Glutamatergic neuron (in vitro differentiated cells): ENCODE results near the gene RUNX3. TPM values are rescaled to one million over a fixed set of nuclear protein-coding genes. Genes with fewer than 3 reads are reported as not detected.

Source experiments
- DNase-seq: peaks from one replicate; pipeline ENCODE4 v3.0.0; 2022
- H3K27ac Mint-ChIP-seq: one replicate; pipeline ENCODE4 v1.8.0; 2020; ENCODE audit warnings: mild to moderate bottlenecking, mixed read lengths, inconsistent platforms; ENCODE audit not compliant: unreplicated experiment
- H3K27me3 Mint-ChIP-seq: one replicate; pipeline ENCODE4 v1.8.0; 2020; ENCODE audit warnings: mild to moderate bottlenecking, moderate library complexity, mixed read lengths, inconsistent platforms; ENCODE audit not compliant: unreplicated experiment
- H3K36me3 Mint-ChIP-seq: one replicate; pipeline ENCODE4 v1.8.0; 2020; ENCODE audit warnings: mild to moderate bottlenecking, mixed read lengths, inconsistent platforms; ENCODE audit not compliant: unreplicated experiment
- H3K4me1 Mint-ChIP-seq: one replicate; pipeline ENCODE4 v1.8.0; 2020; ENCODE audit warnings: mild to moderate bottlenecking, low read depth, mixed read lengths, inconsistent platforms; ENCODE audit not compliant: unreplicated experiment
- H3K4me3 Mint-ChIP-seq: one replicate; pipeline ENCODE4 v1.8.0; 2020; ENCODE audit warnings: mild to moderate bottlenecking, mixed read lengths, inconsistent platforms; ENCODE audit not compliant: unreplicated experiment
- H3K9me3 Mint-ChIP-seq: one replicate; pipeline ENCODE4 v1.8.0; 2020; ENCODE audit warnings: mild to moderate bottlenecking, moderate library complexity, mixed read lengths, inconsistent platforms; ENCODE audit not compliant: unreplicated experiment
- total RNA-seq: library from RNA; stranded (reverse); fragmentation: NEBNext Ultra II Directional; extraction: Animal tissue kit (Norgen Biotek cat#: 25700); gene quantifications from one replicate; pipeline ENCODE4 v1.2.1, GENCODE V29; 2021; ENCODE audit not compliant: unreplicated experiment
- TF ChIP-seq, protein P1 (sequence below): fragments of 200-600 bp; sonication (generic); IDR thresholded peaks from one replicate; pipeline ENCODE4 v1.5.0; 2021; ENCODE audit not compliant: partially characterized antibody, unreplicated experiment

RUNX3 gene
- total RNA-seq, 1 donor from 2014 or later = 0.15 TPM

DNA sequence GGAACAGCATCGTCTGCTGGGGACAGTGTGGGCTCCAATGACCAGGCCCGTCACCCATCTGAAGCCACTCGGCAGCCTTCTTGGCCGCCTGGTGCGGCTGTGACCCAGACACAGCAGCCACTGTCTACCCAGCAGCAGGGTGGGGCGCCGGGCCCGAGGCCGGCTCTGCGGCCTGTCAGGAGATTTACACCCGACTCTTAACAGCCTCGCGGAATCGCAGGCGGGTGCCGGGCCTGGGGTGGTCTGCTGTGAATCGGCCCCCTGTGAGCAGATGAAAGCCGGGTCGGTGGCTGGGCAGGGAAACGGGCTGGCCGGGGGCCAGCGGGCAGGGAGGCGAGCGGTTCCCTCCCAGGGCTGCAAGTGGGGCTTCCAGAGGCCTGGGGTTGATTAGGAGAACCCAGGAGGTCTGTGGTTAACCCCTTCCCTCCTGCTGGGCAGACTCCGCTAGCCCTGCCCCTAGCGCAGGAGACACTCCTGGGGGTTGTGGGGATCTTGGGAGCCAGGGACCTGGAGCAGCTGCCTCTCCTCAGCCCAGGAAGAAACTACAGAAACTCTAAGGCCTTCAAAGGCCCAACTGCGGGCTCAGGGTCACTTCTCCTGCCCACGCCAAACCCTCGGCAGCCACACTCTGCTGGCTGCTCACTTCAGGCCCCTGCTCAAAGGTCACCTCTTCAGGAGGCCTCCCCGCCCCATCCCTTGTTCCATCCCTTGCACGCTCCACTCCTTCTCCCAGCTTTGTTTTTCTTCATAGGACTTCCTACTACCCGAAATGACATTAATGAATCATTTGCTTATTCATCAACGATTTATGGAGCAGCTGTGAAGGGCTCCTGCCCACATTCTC is 15.6 kb downstream of the RUNX3 start:
- TF ChIP-seq, protein P1, sequence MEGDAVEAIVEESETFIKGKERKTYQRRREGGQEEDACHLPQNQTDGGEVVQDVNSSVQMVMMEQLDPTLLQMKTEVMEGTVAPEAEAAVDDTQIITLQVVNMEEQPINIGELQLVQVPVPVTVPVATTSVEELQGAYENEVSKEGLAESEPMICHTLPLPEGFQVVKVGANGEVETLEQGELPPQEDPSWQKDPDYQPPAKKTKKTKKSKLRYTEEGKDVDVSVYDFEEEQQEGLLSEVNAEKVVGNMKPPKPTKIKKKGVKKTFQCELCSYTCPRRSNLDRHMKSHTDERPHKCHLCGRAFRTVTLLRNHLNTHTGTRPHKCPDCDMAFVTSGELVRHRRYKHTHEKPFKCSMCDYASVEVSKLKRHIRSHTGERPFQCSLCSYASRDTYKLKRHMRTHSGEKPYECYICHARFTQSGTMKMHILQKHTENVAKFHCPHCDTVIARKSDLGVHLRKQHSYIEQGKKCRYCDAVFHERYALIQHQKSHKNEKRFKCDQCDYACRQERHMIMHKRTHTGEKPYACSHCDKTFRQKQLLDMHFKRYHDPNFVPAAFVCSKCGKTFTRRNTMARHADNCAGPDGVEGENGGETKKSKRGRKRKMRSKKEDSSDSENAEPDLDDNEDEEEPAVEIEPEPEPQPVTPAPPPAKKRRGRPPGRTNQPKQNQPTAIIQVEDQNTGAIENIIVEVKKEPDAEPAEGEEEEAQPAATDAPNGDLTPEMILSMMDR = no peak
- no peak for DNase-seq
- no peak overlapping the region for H3K4me3 Mint-ChIP-seq
- peaks cover 9% of the 10 kb centered on the region for H3K4me1 Mint-ChIP-seq
- peaks cover 5% of the 10 kb centered on the region for H3K9me3 Mint-ChIP-seq
- H3K36me3 Mint-ChIP-seq = no peaks in the 10 kb centered on the region
- H3K27me3 Mint-ChIP-seq = peaks cover 8% of the 10 kb centered on the region
- H3K27ac Mint-ChIP-seq = no peak overlapping the region

DNA sequence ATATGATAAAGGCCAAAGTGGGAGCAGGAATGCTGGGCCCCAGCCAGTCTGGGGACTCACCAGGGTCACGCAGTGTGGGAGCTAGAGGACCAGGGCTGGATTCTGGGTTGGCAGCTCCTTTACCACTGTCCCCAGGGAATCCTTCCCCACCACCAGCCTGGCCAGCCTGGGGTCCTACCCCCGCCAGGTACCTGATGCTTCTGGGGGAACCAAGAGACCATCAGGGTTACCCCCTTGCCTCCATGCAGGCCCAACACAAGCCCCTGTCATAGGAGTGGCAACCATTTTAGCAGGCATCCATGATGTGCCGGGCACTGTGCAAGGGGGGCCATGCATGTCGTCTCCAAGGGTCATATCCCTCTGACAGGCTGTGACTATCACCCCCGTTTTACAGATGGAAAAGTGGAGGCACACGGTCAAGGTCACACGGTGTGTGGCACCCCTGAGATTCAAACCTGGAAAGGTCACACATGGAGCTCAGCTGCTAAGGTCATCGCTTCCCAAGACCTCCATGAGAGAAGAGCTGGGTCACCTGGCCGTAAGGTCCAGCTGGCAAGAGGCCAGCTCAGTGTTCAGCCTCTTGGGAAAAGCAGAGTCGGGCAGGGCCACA is 16.4 kb downstream of the RUNX3 start:
- no peak overlapping the region for H3K27ac Mint-ChIP-seq

DNA sequence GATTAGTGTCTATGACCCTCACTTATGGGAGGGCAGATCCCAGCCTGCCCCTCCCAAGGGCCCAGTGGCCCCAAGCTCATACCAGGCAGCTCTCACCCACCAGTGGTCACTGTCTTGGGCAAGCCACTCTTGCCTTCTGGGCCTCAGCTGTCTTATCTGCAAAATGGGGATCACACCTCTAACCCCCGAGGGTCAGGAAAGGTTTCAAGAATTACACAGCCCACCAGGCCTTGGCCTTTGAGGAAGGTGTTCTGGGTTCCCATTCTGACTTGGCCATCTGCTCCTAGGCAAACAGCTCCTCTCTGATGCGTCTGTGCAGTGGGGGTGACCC is 16.8 kb downstream of the RUNX3 start:
- DNase-seq = no peak
- peaks cover 9% of the 10 kb centered on the region for H3K4me1 Mint-ChIP-seq
- TF ChIP-seq, protein P1 = no peak
- peaks cover 8% of the 10 kb centered on the region for H3K27me3 Mint-ChIP-seq
- peaks cover 5% of the 10 kb centered on the region for H3K9me3 Mint-ChIP-seq
- H3K36me3 Mint-ChIP-seq = peaks cover under 1% of the 10 kb centered on the region
- H3K4me3 Mint-ChIP-seq = no peak overlapping the region
- H3K27ac Mint-ChIP-seq = no peak overlapping the region

More for the DNA sequence above, 16.4 kb downstream of the RUNX3 start:
- no peak overlapping the region for H3K4me3 Mint-ChIP-seq
- peaks cover 8% of the 10 kb centered on the region for H3K27me3 Mint-ChIP-seq
- H3K9me3 Mint-ChIP-seq = peaks cover 5% of the 10 kb centered on the region
- TF ChIP-seq, protein P1 = no peak
- H3K4me1 Mint-ChIP-seq = peaks cover 9% of the 10 kb centered on the region
- H3K36me3 Mint-ChIP-seq = no peaks in the 10 kb centered on the region
- no peak for DNase-seq

DNA sequence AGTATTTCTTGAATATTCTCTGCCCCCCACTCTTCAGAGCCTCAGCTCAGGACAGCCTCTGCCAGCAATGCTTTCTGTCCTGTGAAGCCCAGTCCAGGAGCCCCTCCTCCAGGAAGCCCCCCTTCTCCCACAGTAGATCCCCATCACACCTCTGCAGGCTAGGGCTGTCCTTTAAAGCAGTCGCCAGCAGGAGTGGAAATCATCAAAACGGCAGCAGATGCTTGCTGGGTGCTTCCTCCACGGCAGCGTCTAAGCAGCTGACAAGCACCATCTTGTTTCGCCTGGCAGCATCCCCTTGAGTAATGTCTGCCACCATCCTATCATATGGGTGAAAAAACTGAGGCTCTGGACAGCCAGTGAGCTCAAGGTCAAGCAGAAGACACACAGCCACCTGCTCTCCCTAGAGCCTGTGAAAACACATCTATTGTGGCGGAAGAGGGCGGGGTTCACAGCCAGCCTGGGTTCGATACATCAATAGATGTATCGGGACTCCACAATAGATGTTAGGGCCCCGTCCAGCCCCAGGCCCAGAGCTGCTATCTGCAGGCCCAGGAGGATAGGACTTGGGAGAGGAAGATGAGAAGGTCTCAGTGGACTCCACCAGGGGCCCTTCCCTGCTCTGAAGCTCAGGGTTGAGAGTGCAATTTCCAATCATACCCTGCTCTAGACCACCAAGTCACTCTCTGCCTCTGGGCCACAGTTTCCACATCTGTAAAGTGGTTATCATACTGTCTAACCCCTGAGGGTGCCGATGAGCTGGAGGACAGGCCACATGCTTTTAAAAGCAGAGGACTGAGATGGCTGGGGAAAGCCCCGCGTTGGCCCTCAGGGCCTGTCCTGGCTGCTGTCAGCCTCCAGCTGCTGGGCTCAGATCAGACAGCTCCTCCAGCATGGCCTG is 17.5 kb downstream of the RUNX3 start:
- Mint-ChIP-seq H3K9me3 (peaks cover 10% of the 10 kb centered on the region), H3K4me1 (peaks cover 9% of the 10 kb centered on the region), H3K36me3 (peaks cover 6% of the 10 kb centered on the region)

More for the DNA sequence above, 17.5 kb downstream of the RUNX3 start:
- peak overlapping the region; percentile 82 for H3K27ac Mint-ChIP-seq
- TF ChIP-seq, protein P1 = no peak
- peak; percentile 47 for DNase-seq
- peaks cover 8% of the 10 kb centered on the region for H3K27me3 Mint-ChIP-seq
- no peak overlapping the region for H3K4me3 Mint-ChIP-seq
